HepG2 (cell line): Measurements from ENCODE around the gene DHX57. TPM values are rescaled to one million over a fixed set of nuclear protein-coding genes. Genes with fewer than 3 reads are reported as not detected.

ENCODE experiments used
- ATAC-seq: fragments of 200-7000 bp; cut with Tn5 transposase; 3 replicates; pipeline ENCODE4 v1.9.1; 2020; ENCODE audit warnings: mild to moderate bottlenecking, moderate library complexity
- BruUV-seq: library from RNA; stranded (reverse); fragments of 400-500 nt; replicated peaks from 2 replicates; lab custom pipeline; 2021; lab: Mats Ljungman, UMichigan
- CTCF ChIA-PET: fragments of 300-600 bp; formaldehyde crosslinking; extraction: SDS; loops from one replicate; lab custom pipeline; 2021; ENCODE audit warnings: low total read pairs, inconsistent platforms, low intra/inter-chr PET ratio; lab: Yijun Ruan, JAX
- POLR2A ChIA-PET: fragments of 350-600 bp; sonication (Branson Sonifier 250); formaldehyde crosslinking; loops from one replicate; lab custom pipeline; 2020; ENCODE audit warnings: antibody characterized with exemption, inconsistent platforms; lab: Yijun Ruan, JAX
- DNase-seq: peaks from one replicate; pipeline ENCODE4 v3.0.0-alpha.2; 2015; ENCODE audit warnings: low spot score
- FAIRE-seq: peaks from 3 replicates; lab custom pipeline; 2011; peaks lifted over from hg19 to GRCh38; lab: Jason Lieb, UNC
- H2AFZ ChIP-seq: one replicate; pipeline ENCODE4 v1.6.1; 2011; ENCODE audit warnings: low read length, inconsistent platforms
- H3K27ac ChIP-seq: fragments of 300-600 bp; 3 replicates; pipeline ENCODE4 v1.8.0; 2011; ENCODE audit warnings: mixed run types, mild to moderate bottlenecking, mixed read lengths, low read length, inconsistent platforms; ENCODE audit not compliant: insufficient read depth; ENCODE audit errors: extremely low read length
- H3K27me3 ChIP-seq, 2 experiments: fragments of 200-600 bp in 1 of 2; 2 replicates in 1 of 2; 3 replicates in 1 of 2; pipeline versions ENCODE4 v1.6.0 to v1.8.0; 2011; ENCODE audit warnings: low read length in 2 of 2, mild to moderate bottlenecking in 2 of 2, moderate library complexity in 2 of 2, inconsistent platforms in 1 of 2; ENCODE audit not compliant: insufficient read depth in 2 of 2, control insufficient read depth in 1 of 2
- H3K36me3 ChIP-seq, 2 experiments: fragments of 200-600 bp in 1 of 2; replicated peaks in 1 of 2; 2 replicates in 1 of 2; 3 replicates in 1 of 2; pipeline versions ENCODE4 v1.5.1 to v1.8.0; 2011; ENCODE audit warnings: low read length in 2 of 2, inconsistent platforms in 1 of 2; ENCODE audit not compliant: insufficient read depth in 2 of 2, control insufficient read depth in 1 of 2
- H3K4me1 ChIP-seq: 2 replicates; pipeline ENCODE4 v1.5.1; 2012; ENCODE audit warnings: low read length, inconsistent platforms; ENCODE audit not compliant: insufficient read depth
- H3K4me2 ChIP-seq: 2 replicates; pipeline ENCODE4 v1.6.0; 2011; ENCODE audit warnings: low read depth, low read length, inconsistent platforms
- H3K4me3 ChIP-seq, 3 experiments: fragments of 200-600 bp in 1 of 3; sonication (generic), shearing (Covaris generic) in 1 of 3; replicated peaks in 1 of 3; 2 replicates each; pipeline ENCODE4 v1.5.1; 2011 to 2016; ENCODE audit warnings: low read length in 3 of 3, inconsistent platforms in 2 of 3, low read depth in 2 of 3, mild to moderate bottlenecking in 2 of 3, control low read depth in 1 of 3, mixed read lengths in 1 of 3; ENCODE audit not compliant: insufficient read depth in 1 of 3
- H3K79me2 ChIP-seq: one replicate; pipeline ENCODE4 v1.6.1; 2011; ENCODE audit warnings: low read length, inconsistent platforms; ENCODE audit not compliant: insufficient read depth
- H3K9ac ChIP-seq: 2 replicates; pipeline ENCODE4 v1.6.0; 2011; ENCODE audit warnings: mild to moderate bottlenecking, low read depth, low read length, inconsistent platforms; ENCODE audit not compliant: insufficient read depth
- H3K9me3 ChIP-seq: 2 replicates; pipeline ENCODE4 v1.5.1; 2012; ENCODE audit warnings: mild to moderate bottlenecking, low read length
- H4K20me1 ChIP-seq: 2 replicates; pipeline ENCODE4 v1.6.0; 2011; ENCODE audit warnings: inconsistent platforms, mild to moderate bottlenecking, low read length, moderate library complexity; ENCODE audit not compliant: insufficient read depth
- STAG1 ChIP-seq: sonication (generic); formaldehyde crosslinking; IDR thresholded peaks from 2 replicates; pipeline ENCODE4 v1.4.0; 2020; ENCODE audit warnings: missing genetic modification reagents
- ZNF496 ChIP-seq: sonication (generic); formaldehyde crosslinking; IDR thresholded peaks from 2 replicates; pipeline ENCODE4 v1.8.1; 2023; ENCODE audit warnings: mild to moderate bottlenecking, moderate library complexity, missing genetic modification reagents; ENCODE audit not compliant: insufficient replicate concordance
- WGBS: methylation state at CpG from one replicate; pipeline ENCODE4 v1.1.6; 2017; ENCODE audit warnings: low lambda C conversion rate; 5-methylcytosine and 5-hydroxymethylcytosine counted together
- in situ Hi-C: cut with HindIII; loops from 2 replicates; pipeline ENCODE4 v1.10.0; 2017; ENCODE audit warnings: low pct_unique_long_range_greater_than_20kb; ENCODE audit not compliant: extremely low pct_ligation_motif_present
- intact Hi-C: fragments of 100-400 bp; cut with micrococcal nuclease; formaldehyde crosslinking; loops from one replicate; pipeline ENCODE4 v1.10.0; 2022; ENCODE audit not compliant: unreplicated experiment
- polyA plus RNA-seq, 8 experiments: library from polyadenylated mRNA; depleted of rRNA in 3 of 8; stranded (reverse) in 7 of 8; unstranded in 1 of 8; fragments of >200 nt; fragmentation: Illumina TruSeq in 4 of 8; extraction: Trizol in 4 of 8; gene quantifications; 2 replicates each; pipeline versions ENCODE4 v1.2.1 to v1.2.3, GENCODE V29; 2011 to 2016; ENCODE audit warnings: low read depth in 4 of 8, missing spikeins in 1 of 8, mixed read lengths in 1 of 8; ENCODE audit not compliant: insufficient read depth in 1 of 8
- total RNA-seq, 5 experiments: library from RNA; depleted of rRNA; stranded (reverse); fragments of >200 nt; fragmentation: Illumina TruSeq; extraction: Trizol; gene quantifications; 2 replicates each; pipeline ENCODE4 v1.2.3, GENCODE V29; 2016; ENCODE audit warnings: low read depth in 1 of 5
- TF ChIP-seq, protein P1 (sequence below): IDR thresholded peaks from 2 replicates; pipeline ENCODE4 v1.6.1; 2012; ENCODE audit warnings: low read length, improper control_type of control experiment
- TF ChIP-seq, protein P2 (sequence below): sonication (generic); formaldehyde crosslinking; IDR thresholded peaks from 2 replicates; pipeline ENCODE4 v1.4.0; 2020; ENCODE audit warnings: missing genetic modification reagents
- TF ChIP-seq, protein P3 (sequence below): sonication (generic); formaldehyde crosslinking; IDR thresholded peaks from 2 replicates; pipeline ENCODE4 v1.5.0; 2020; ENCODE audit warnings: mild to moderate bottlenecking, missing genetic modification reagents, moderate library complexity

Gene DHX57
- total and polyA plus RNA-seq, 2 of the 13 experiments (the other 11 are each of a cell fraction or from before 2014, with no cell fraction given): 9.2 to 24.2 TPM

DNA sequence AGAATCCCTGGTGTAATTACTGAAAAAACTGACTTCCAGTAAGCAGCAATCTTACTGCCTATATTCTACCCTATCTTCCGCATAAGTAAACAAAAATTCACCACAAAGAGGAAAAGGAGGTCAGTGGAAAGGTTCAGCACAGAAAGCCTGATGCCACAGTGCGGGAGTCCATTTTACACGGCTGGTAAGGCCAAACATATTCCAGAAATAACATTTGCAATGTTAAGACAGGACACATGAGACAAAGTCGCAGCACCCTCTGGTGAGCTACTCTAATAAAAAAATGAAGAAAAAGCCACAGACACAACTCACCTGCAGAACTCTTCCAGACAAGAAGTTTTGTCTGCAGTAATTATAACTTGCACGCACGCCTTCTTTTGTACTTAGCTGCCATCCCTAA, 57.2 kb downstream of the DHX57 start:
- ATAC-seq (no peak), DNase-seq (no peak), FAIRE-seq (no peak)
- TF ChIP-seq, protein P1, sequence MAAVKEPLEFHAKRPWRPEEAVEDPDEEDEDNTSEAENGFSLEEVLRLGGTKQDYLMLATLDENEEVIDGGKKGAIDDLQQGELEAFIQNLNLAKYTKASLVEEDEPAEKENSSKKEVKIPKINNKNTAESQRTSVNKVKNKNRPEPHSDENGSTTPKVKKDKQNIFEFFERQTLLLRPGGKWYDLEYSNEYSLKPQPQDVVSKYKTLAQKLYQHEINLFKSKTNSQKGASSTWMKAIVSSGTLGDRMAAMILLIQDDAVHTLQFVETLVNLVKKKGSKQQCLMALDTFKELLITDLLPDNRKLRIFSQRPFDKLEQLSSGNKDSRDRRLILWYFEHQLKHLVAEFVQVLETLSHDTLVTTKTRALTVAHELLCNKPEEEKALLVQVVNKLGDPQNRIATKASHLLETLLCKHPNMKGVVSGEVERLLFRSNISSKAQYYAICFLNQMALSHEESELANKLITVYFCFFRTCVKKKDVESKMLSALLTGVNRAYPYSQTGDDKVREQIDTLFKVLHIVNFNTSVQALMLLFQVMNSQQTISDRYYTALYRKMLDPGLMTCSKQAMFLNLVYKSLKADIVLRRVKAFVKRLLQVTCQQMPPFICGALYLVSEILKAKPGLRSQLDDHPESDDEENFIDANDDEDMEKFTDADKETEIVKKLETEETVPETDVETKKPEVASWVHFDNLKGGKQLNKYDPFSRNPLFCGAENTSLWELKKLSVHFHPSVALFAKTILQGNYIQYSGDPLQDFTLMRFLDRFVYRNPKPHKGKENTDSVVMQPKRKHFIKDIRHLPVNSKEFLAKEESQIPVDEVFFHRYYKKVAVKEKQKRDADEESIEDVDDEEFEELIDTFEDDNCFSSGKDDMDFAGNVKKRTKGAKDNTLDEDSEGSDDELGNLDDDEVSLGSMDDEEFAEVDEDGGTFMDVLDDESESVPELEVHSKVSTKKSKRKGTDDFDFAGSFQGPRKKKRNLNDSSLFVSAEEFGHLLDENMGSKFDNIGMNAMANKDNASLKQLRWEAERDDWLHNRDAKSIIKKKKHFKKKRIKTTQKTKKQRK: no peak
- TF ChIP-seq STAG1 (CRISPR knock-in tag) (peak; percentile 32), ZNF496 (no peak)
- TF ChIP-seq, protein P2, sequence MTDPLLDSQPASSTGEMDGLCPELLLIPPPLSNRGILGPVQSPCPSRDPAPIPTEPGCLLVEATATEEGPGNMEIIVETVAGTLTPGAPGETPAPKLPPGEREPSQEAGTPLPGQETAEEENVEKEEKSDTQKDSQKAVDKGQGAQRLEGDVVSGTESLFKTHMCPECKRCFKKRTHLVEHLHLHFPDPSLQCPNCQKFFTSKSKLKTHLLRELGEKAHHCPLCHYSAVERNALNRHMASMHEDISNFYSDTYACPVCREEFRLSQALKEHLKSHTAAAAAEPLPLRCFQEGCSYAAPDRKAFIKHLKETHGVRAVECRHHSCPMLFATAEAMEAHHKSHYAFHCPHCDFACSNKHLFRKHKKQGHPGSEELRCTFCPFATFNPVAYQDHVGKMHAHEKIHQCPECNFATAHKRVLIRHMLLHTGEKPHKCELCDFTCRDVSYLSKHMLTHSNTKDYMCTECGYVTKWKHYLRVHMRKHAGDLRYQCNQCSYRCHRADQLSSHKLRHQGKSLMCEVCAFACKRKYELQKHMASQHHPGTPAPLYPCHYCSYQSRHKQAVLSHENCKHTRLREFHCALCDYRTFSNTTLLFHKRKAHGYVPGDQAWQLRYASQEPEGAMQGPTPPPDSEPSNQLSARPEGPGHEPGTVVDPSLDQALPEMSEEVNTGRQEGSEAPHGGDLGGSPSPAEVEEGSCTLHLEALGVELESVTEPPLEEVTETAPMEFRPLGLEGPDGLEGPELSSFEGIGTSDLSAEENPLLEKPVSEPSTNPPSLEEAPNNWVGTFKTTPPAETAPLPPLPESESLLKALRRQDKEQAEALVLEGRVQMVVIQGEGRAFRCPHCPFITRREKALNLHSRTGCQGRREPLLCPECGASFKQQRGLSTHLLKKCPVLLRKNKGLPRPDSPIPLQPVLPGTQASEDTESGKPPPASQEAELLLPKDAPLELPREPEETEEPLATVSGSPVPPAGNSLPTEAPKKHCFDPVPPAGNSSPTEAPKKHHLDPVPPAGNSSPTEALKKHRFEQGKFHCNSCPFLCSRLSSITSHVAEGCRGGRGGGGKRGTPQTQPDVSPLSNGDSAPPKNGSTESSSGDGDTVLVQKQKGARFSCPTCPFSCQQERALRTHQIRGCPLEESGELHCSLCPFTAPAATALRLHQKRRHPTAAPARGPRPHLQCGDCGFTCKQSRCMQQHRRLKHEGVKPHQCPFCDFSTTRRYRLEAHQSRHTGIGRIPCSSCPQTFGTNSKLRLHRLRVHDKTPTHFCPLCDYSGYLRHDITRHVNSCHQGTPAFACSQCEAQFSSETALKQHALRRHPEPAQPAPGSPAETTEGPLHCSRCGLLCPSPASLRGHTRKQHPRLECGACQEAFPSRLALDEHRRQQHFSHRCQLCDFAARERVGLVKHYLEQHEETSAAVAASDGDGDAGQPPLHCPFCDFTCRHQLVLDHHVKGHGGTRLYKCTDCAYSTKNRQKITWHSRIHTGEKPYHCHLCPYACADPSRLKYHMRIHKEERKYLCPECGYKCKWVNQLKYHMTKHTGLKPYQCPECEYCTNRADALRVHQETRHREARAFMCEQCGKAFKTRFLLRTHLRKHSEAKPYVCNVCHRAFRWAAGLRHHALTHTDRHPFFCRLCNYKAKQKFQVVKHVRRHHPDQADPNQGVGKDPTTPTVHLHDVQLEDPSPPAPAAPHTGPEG (CRISPR knock-in tag): no peak
- TF ChIP-seq, protein P3, sequence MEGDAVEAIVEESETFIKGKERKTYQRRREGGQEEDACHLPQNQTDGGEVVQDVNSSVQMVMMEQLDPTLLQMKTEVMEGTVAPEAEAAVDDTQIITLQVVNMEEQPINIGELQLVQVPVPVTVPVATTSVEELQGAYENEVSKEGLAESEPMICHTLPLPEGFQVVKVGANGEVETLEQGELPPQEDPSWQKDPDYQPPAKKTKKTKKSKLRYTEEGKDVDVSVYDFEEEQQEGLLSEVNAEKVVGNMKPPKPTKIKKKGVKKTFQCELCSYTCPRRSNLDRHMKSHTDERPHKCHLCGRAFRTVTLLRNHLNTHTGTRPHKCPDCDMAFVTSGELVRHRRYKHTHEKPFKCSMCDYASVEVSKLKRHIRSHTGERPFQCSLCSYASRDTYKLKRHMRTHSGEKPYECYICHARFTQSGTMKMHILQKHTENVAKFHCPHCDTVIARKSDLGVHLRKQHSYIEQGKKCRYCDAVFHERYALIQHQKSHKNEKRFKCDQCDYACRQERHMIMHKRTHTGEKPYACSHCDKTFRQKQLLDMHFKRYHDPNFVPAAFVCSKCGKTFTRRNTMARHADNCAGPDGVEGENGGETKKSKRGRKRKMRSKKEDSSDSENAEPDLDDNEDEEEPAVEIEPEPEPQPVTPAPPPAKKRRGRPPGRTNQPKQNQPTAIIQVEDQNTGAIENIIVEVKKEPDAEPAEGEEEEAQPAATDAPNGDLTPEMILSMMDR (CRISPR knock-in tag): 0 out of 2 replicates have a peak, but pooled peaks have one; percentile 7
- WGBS: 83% methylated on average over 6 of the region's 6 CpGs
- H3K27ac ChIP-seq: no peak overlapping the region
- no peak overlapping the region for H2AFZ ChIP-seq
- H3K9me3 ChIP-seq: no peaks in the 10 kb centered on the region
- intact Hi-C loops (no loop called here), in situ Hi-C loops (no loop called here)
- H3K4me2 ChIP-seq: no peak overlapping the region
- H3K9ac ChIP-seq: no peak overlapping the region
- H4K20me1 ChIP-seq: no peaks in the 10 kb centered on the region
- no peak overlapping the region for H3K4me3 ChIP-seq
- H3K4me1 ChIP-seq: no peaks in the 10 kb centered on the region
- ChIA-PET CTCF (no interaction called here), POLR2A (interaction anchor here (0.9 kb wide), 1 partner anchor 67 kb away, joined by 3 read pairs; the partner anchor contains the start of gene SRSF7)
- H3K79me2 ChIP-seq: no peaks in the 10 kb centered on the region
- H3K27me3 ChIP-seq: no peaks in the 10 kb centered on the region
- H3K36me3 ChIP-seq: peaks cover 18 to 62% of the 10 kb centered on the region in 2 experiments
- no TSS peak for BruUV-seq
